Urinary bladder (tissue), 4 donors: Measurements from ENCODE around the gene WDR13. TPM values are rescaled to one million over a fixed set of nuclear protein-coding genes. Genes with fewer than 3 reads are reported as not detected.
"Not testable (repeated sequence)": the region's sequence is repeated elsewhere in the genome, so short reads cannot be mapped to it uniquely, and the experiment has no call there.

Experiments used
- DNase-seq: peaks from one replicate; pipeline ENCODE4 v3.0.0-alpha.2; 2015; ENCODE audit errors: extremely low spot score
- H3K27ac ChIP-seq: one replicate; pipeline ENCODE4 v1.5.1; 2013; ENCODE audit warnings: low read depth, mild to moderate bottlenecking, moderate library complexity
- H3K36me3 ChIP-seq: one replicate; pipeline ENCODE4 v1.6.1; 2013; ENCODE audit warnings: mild to moderate bottlenecking, moderate library complexity; ENCODE audit not compliant: insufficient read depth
- H3K4me1 ChIP-seq: one replicate; pipeline ENCODE4 v1.6.1; 2013; ENCODE audit warnings: mild to moderate bottlenecking, moderate library complexity; ENCODE audit not compliant: insufficient read depth
- H3K4me3 ChIP-seq: one replicate; pipeline ENCODE4 v1.5.1; 2013; ENCODE audit warnings: low read depth, low read length
- WGBS: extraction: QIAGEN DNeasy Blood & Tissue Kit; methylation state at CpG from one replicate; pipeline ENCODE4 v1.1.7; 2013; 5-methylcytosine and 5-hydroxymethylcytosine counted together
- polyA plus RNA-seq: library from polyadenylated mRNA; stranded (reverse); fragments of 200-250 nt; gene quantifications from one replicate; pipeline ENCODE4 v1.2.3, GENCODE V29; 2013
- small RNA-seq: library from RNA; depleted of rRNA; stranded (forward); fragments of <200 nt; gene quantifications from one replicate; pipeline ENCODE3, GENCODE V24; 2014
- total RNA-seq: library from RNA; depleted of rRNA; stranded (reverse); fragments of >200 nt; gene quantifications from one replicate; pipeline ENCODE4 v1.2.3, GENCODE V29; 2014
- donor health status: healthy with polysubstance abuse.
- donor health status: healthy.

Gene WDR13
- total and polyA plus RNA-seq, 2 donors = 55.0 to 134 TPM

DNA sequence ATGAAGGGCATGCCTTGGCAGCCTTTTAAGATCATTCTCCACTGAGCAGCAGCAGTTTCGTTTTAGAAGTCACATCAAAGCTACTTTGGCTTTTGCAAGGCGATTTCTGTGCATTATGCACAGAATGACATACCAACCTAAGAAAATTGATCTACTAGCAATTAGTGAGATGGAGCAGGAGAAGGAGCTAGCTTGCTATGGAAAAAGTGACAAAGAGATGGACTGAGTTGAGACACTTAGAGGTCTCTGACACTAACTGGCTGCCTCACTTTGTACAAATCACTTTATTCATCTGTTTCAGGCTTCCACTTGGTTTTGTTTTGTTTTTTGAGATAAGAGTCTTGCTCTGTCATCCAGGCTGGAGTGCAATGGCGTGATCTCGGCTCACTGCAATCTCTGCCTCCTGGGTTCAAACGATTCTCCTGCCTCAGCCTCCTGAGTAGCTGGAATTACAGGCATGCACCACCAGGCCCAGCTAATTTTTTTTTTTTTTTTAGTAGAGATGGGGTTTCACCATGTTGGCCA is 54.8 kb downstream of the WDR13 start:
- H3K27ac ChIP-seq, H3K36me3 ChIP-seq, DNase-seq, H3K4me1 ChIP-seq, H3K4me3 ChIP-seq: not testable (repeated sequence)
- 61% methylated on average over 5 of the region's 5 CpGs for WGBS

DNA sequence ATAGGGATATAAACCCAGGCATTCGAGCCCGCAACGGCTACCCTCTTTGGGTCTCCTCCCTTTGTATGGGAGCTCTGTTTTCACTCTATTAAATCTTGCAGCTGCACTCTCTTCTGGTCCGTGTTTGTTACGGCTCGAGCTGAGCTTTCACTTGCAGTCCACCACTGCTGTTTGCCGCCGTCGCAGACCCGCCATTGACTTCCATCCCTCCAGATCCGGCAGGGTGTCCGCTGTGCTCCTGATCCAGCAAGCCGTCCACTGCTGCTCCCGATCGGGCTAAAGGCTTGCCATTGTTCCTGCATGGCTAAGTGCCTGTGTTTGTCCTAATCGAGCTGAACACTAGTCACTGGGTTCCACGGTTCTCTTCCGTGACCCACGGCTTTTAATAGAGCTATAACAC is 57.5 kb downstream of the WDR13 start:
- H3K36me3 ChIP-seq, H3K4me3 ChIP-seq, H3K4me1 ChIP-seq, H3K27ac ChIP-seq, DNase-seq: not testable (repeated sequence)
- 44% methylated on average over 19 of the region's 19 CpGs for WGBS

Small RNA genes lying within 50 kb of the gene (small RNA-seq; reads per million reads assigned to genes)
- not detected for gene MRPL32P1

Other genes with a start within 250 kb of the WDR13 start
- gene SSX3, start 240.8 kb upstream of the WDR13 start, total RNA-seq = not detected
- gene SSX3, start 240.8 kb upstream of the WDR13 start, polyA plus RNA-seq = not detected
- gene SSX4, start 214.0 kb upstream of the WDR13 start, total RNA-seq = not detected
- not detected for gene SSX4, start 214.0 kb upstream of the WDR13 start, polyA plus RNA-seq
- not detected for gene SSX4B, start 185.5 kb upstream of the WDR13 start, total RNA-seq
- not detected for gene SSX4B, start 185.5 kb upstream of the WDR13 start, polyA plus RNA-seq
- 12.8 TPM for gene SLC38A5, start 127.2 kb upstream of the WDR13 start, total RNA-seq
- 5.8 TPM for gene SLC38A5, start 127.2 kb upstream of the WDR13 start, polyA plus RNA-seq
- gene FTSJ1, start 121.3 kb upstream of the WDR13 start, total RNA-seq = 21.8 TPM
- 28.2 TPM for gene FTSJ1, start 121.3 kb upstream of the WDR13 start, polyA plus RNA-seq
- 2.7 TPM for gene PORCN, start 88.5 kb upstream of the WDR13 start, total RNA-seq
- gene PORCN, start 88.5 kb upstream of the WDR13 start, polyA plus RNA-seq = 19.0 TPM
- 19.2 TPM for gene EBP, start 75.7 kb upstream of the WDR13 start, total RNA-seq
- gene EBP, start 75.7 kb upstream of the WDR13 start, polyA plus RNA-seq = 34.4 TPM
- gene TBC1D25, start 57.8 kb upstream of the WDR13 start, total RNA-seq = 3.7 TPM
- gene TBC1D25, start 57.8 kb upstream of the WDR13 start, polyA plus RNA-seq = 14.7 TPM
- 198 TPM for gene RBM3, start 23.0 kb upstream of the WDR13 start, total RNA-seq
- 205 TPM for gene RBM3, start 23.0 kb upstream of the WDR13 start, polyA plus RNA-seq
- gene WAS, start 86.3 kb downstream of the WDR13 start, total RNA-seq = 1.0 TPM
- gene WAS, start 86.3 kb downstream of the WDR13 start, polyA plus RNA-seq = 6.1 TPM
- 2.8 TPM for gene SUV39H1, start 99.2 kb downstream of the WDR13 start, total RNA-seq
- gene SUV39H1, start 99.2 kb downstream of the WDR13 start, polyA plus RNA-seq = 6.0 TPM
- not detected for gene GLOD5, start 164.3 kb downstream of the WDR13 start, total RNA-seq
- not detected for gene GLOD5, start 164.3 kb downstream of the WDR13 start, polyA plus RNA-seq
- not detected for gene GATA1, start 189.1 kb downstream of the WDR13 start, total RNA-seq
- gene GATA1, start 189.1 kb downstream of the WDR13 start, polyA plus RNA-seq = 0.34 TPM
- 63.8 TPM for gene HDAC6, start 204.6 kb downstream of the WDR13 start, total RNA-seq
- gene HDAC6, start 204.6 kb downstream of the WDR13 start, polyA plus RNA-seq = 42.0 TPM
- gene ERAS, start 229.0 kb downstream of the WDR13 start, total RNA-seq = not detected
- gene ERAS, start 229.0 kb downstream of the WDR13 start, polyA plus RNA-seq = 0.10 TPM
- gene PCSK1N, start 238.1 kb downstream of the WDR13 start, total RNA-seq = 1.1 TPM
- 6.9 TPM for gene PCSK1N, start 238.1 kb downstream of the WDR13 start, polyA plus RNA-seq